SK-N-SH (cell line): ENCODE measurements around the gene GIPC2. TPM values are rescaled to one million over a fixed set of nuclear protein-coding genes. Genes with fewer than 3 reads are reported as not detected.

Source experiments
- CTCF ChIA-PET: fragments of 300-600, 350-600 bp; formaldehyde crosslinking; extraction: SDS; loops from one replicate; lab custom pipeline; 2021; lab: Yijun Ruan, JAX
- POLR2A ChIA-PET: fragments of 350-600 bp; sonication (Branson Sonifier 250); formaldehyde crosslinking; extraction: SDS; loops from one replicate; lab custom pipeline; 2020; ENCODE audit warnings: antibody characterized with exemption, inconsistent platforms; lab: Yijun Ruan, JAX
- DNase-seq: peaks from one replicate; pipeline ENCODE4 v3.0.0; 2012
- H2AFZ ChIP-seq: fragments of 200-600 bp; sonication (generic); 2 replicates; pipeline ENCODE4 v1.8.1; 2016; ENCODE audit warnings: antibody characterized with exemption, mild to moderate bottlenecking, low read depth
- H3F3A ChIP-seq: fragments of 200-600 bp; sonication (generic); replicated peaks from 2 replicates; pipeline ENCODE3; 2016; ENCODE audit warnings: antibody characterized with exemption, mild to moderate bottlenecking; ENCODE audit not compliant: insufficient read depth
- H3K27ac ChIP-seq, 2 experiments: fragments of 200-500 bp in 1 of 2; fragments of 200-600 bp in 1 of 2; sonication (Bioruptor generic) in 1 of 2; sonication (generic), shearing (Covaris generic) in 1 of 2; 2 replicates each; pipeline versions ENCODE4 v1.5.1 to v1.6.1; 2014 to 2016; ENCODE audit warnings: low read depth in 2 of 2, inconsistent platforms in 1 of 2, low read length in 1 of 2, mild to moderate bottlenecking in 1 of 2, mixed read lengths in 1 of 2
- H3K27me3 ChIP-seq: fragments of 200-600 bp; sonication (generic), shearing (Covaris generic); 2 replicates; pipeline ENCODE4 v1.6.1; 2016; ENCODE audit warnings: mixed run types; ENCODE audit not compliant: insufficient read depth
- H3K36me3 ChIP-seq, 2 experiments: fragments of 200-500 bp in 1 of 2; fragments of 200-600 bp in 1 of 2; sonication (Bioruptor generic) in 1 of 2; sonication (generic) in 1 of 2; replicated peaks in 1 of 2; 2 replicates each; pipeline versions ENCODE3 to v1.5.1; 2014 to 2016; ENCODE audit warnings: low read length in 1 of 2, mild to moderate bottlenecking in 1 of 2; ENCODE audit not compliant: insufficient read depth in 2 of 2, control insufficient read depth in 1 of 2
- H3K4me1 ChIP-seq, 2 experiments: fragments of 200-500 bp in 1 of 2; fragments of 200-600 bp in 1 of 2; sonication (Bioruptor generic) in 1 of 2; sonication (generic), shearing (Covaris generic) in 1 of 2; 2 replicates each; pipeline versions ENCODE4 v1.5.1 to v1.6.1; 2014 to 2016; ENCODE audit warnings: low read depth in 1 of 2, low read length in 1 of 2, mixed run types in 1 of 2; ENCODE audit not compliant: insufficient read depth in 2 of 2, control insufficient read depth in 1 of 2
- H3K4me2 ChIP-seq: fragments of 200-600 bp; sonication (generic), shearing (Covaris generic); 2 replicates; pipeline ENCODE4 v1.6.1; 2017; ENCODE audit warnings: mixed run types
- H3K4me3 ChIP-seq, 2 experiments: fragments of 200-500 bp in 1 of 2; fragments of 200-600 bp in 1 of 2; sonication (Bioruptor generic) in 1 of 2; sonication (generic), shearing (Covaris generic) in 1 of 2; 2 replicates each; pipeline versions ENCODE4 v1.5.1 to v1.8.1; 2014 to 2016; ENCODE audit warnings: low read depth in 2 of 2, inconsistent platforms in 1 of 2, low read length in 1 of 2, mild to moderate bottlenecking in 1 of 2, mixed read lengths in 1 of 2, moderate library complexity in 1 of 2
- H3K79me2 ChIP-seq: fragments of 200-600 bp; sonication (generic); 2 replicates; pipeline ENCODE4 v1.8.1; 2017; ENCODE audit warnings: mild to moderate bottlenecking; ENCODE audit not compliant: insufficient read depth
- H3K9ac ChIP-seq: fragments of 200-600 bp; sonication (generic); 2 replicates; pipeline ENCODE4 v1.6.1; 2017; ENCODE audit warnings: mixed run types
- H3K9me2 ChIP-seq: fragments of 200-600 bp; sonication (generic); 2 replicates; pipeline ENCODE4 v1.6.1; 2017; ENCODE audit warnings: mixed run types
- H3K9me3 ChIP-seq: fragments of 200-600 bp; sonication (generic); 2 replicates; pipeline ENCODE4 v1.6.1; 2017; ENCODE audit warnings: mixed run types, mild to moderate bottlenecking, moderate library complexity
- H4K20me1 ChIP-seq: fragments of 200-600 bp; sonication (generic); 2 replicates; pipeline ENCODE4 v1.6.1; 2017; ENCODE audit warnings: mild to moderate bottlenecking, mixed run types; ENCODE audit not compliant: insufficient read depth
- CHD2 ChIP-seq: fragments of 150-350 bp; IDR thresholded peaks from 2 replicates; pipeline ENCODE4 v1.6.1; 2018; ENCODE audit warnings: low read length; ENCODE audit not compliant: partially characterized antibody
- ELF1 ChIP-seq: IDR thresholded peaks from 2 replicates; pipeline ENCODE4 v1.4.0; 2012
- EP300 ChIP-seq, 2 experiments: IDR thresholded peaks; 2 replicates each; pipeline versions ENCODE4 v1.4.0 to v1.6.1; 2012; ENCODE audit warnings: borderline replicate concordance in 1 of 2, low read depth in 1 of 2, low read length in 1 of 2
- FOSL2 ChIP-seq: IDR thresholded peaks from 2 replicates; pipeline ENCODE4 v1.4.0; 2012; ENCODE audit warnings: low read depth, mild to moderate bottlenecking, moderate library complexity, borderline replicate concordance
- FOXJ3 ChIP-seq: sonication (generic); formaldehyde crosslinking; IDR thresholded peaks from 2 replicates; pipeline ENCODE4 v1.5.1; 2020; ENCODE audit warnings: mild to moderate bottlenecking, missing genetic modification reagents
- FOXM1 ChIP-seq: IDR thresholded peaks from 2 replicates; pipeline ENCODE4 v1.4.0; 2012; ENCODE audit warnings: low read depth, mild to moderate bottlenecking
- JUND ChIP-seq: IDR thresholded peaks from 2 replicates; pipeline ENCODE4 v1.4.0; 2012
- MEF2A ChIP-seq: IDR thresholded peaks from 2 replicates; pipeline ENCODE4 v1.4.0; 2012; ENCODE audit warnings: low read depth, borderline replicate concordance
- MXI1 ChIP-seq: IDR thresholded peaks from 2 replicates; pipeline ENCODE4 v1.6.1; 2012; ENCODE audit warnings: mild to moderate bottlenecking, low read depth, low read length, improper control_type of control experiment
- RAD21 ChIP-seq: IDR thresholded peaks from 2 replicates; pipeline ENCODE4 v1.6.1; 2012; ENCODE audit warnings: mild to moderate bottlenecking, low read length
- RXRA ChIP-seq: IDR thresholded peaks from 2 replicates; pipeline ENCODE4 v1.4.0; 2012; ENCODE audit warnings: low read depth, mild to moderate bottlenecking, borderline replicate concordance
- SIN3A ChIP-seq: IDR thresholded peaks from 2 replicates; pipeline ENCODE4 v1.6.1; 2012; ENCODE audit warnings: low read depth, mild to moderate bottlenecking, low read length, moderate library complexity, borderline replicate concordance
- SMC3 ChIP-seq: IDR thresholded peaks from 2 replicates; pipeline ENCODE4 v1.6.1; 2012; ENCODE audit warnings: low read depth, low read length, improper control_type of control experiment
- TAF1 ChIP-seq: IDR thresholded peaks from 2 replicates; pipeline ENCODE4 v1.6.1; 2012; ENCODE audit warnings: low read depth, mild to moderate bottlenecking, low read length, moderate library complexity, borderline replicate concordance
- TEAD4 ChIP-seq: IDR thresholded peaks from 2 replicates; pipeline ENCODE4 v1.4.0; 2012; ENCODE audit warnings: mild to moderate bottlenecking, borderline replicate concordance; ENCODE audit not compliant: insufficient read depth
- YY1 ChIP-seq: IDR thresholded peaks from 2 replicates; pipeline ENCODE4 v1.4.0; 2012; ENCODE audit warnings: low read depth, mild to moderate bottlenecking
- WGBS: methylation state at CpG from one replicate; pipeline ENCODE4 v1.1.6; 2017; ENCODE audit warnings: low lambda C conversion rate; 5-methylcytosine and 5-hydroxymethylcytosine counted together
- polyA plus RNA-seq, 3 experiments: library from polyadenylated mRNA; depleted of rRNA; stranded (reverse); fragments of >200 nt; gene quantifications; 2 replicates each; pipeline ENCODE4 v1.2.3, GENCODE V29; 2012
- TF ChIP-seq, protein P1 (sequence below): fragments of 150-350 bp; IDR thresholded peaks from 2 replicates; pipeline ENCODE4 v1.6.1; 2016; ENCODE audit warnings: mild to moderate bottlenecking, low read depth, low read length
- TF ChIP-seq, protein P2 (sequence below): IDR thresholded peaks from 2 replicates; pipeline ENCODE4 v1.4.0; 2012; ENCODE audit warnings: low read depth, borderline replicate concordance
- TF ChIP-seq, protein P3 (sequence below): IDR thresholded peaks from 2 replicates; pipeline ENCODE4; 2012
- TF ChIP-seq, protein P4 (sequence below): IDR thresholded peaks from 2 replicates; pipeline ENCODE4 v1.6.1; 2012; ENCODE audit warnings: mild to moderate bottlenecking, low read depth, low read length, moderate library complexity
- TF ChIP-seq, protein P5 (sequence below): fragments of 150-350 bp; IDR thresholded peaks from 2 replicates; pipeline ENCODE4 v1.6.1; 2017; ENCODE audit warnings: antibody characterized with exemption, low read length, low read depth, borderline replicate concordance
- TF ChIP-seq, protein P6 (sequence below): IDR thresholded peaks from 2 replicates; pipeline ENCODE4 v1.4.0; 2012; ENCODE audit warnings: low read depth, borderline replicate concordance
- TF ChIP-seq, protein P7 (sequence below): IDR thresholded peaks from 2 replicates; pipeline ENCODE4 v1.4.0; 2012; ENCODE audit warnings: low read depth

Gene GIPC2
- polyA plus RNA-seq, 1 of the 3 experiments (the other 2 are of a cell fraction), result 0.02 TPM

DNA sequence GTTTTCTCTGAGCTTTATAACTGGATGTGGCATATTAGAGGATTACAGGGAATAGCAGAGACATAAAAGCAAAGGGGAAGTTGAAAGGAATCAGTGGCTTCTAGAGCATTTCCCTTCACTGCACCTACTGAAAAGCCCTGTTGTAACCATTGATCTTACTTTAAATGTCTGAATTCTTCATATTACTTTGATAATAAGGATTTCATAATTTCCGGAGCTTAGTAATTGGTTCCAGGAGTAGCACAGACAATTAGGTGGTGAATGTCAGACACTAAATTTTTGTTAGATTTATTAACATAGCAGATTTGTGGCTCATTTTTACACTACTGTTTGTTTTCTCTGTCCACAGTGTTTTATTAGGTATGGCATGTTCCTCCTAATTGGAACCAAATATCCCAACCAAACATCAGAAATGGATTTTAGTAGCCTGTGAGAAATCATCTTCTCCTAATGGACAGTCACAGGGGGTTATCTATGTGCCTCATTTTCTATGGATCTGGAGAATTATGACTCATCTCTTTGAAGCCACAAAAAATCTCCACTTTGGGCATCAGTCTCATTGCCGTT, 100.5 kb downstream of the GIPC2 start:
- peak; percentile 16 for DNase-seq
- H3K4me2 ChIP-seq, result no peak overlapping the region
- no peaks in the 10 kb centered on the region for H3K9me2 ChIP-seq
- H3K36me3 ChIP-seq, result no peaks in the 10 kb centered on the region
- CTCF ChIA-PET, result interaction anchor here (1.0 to 11.6 kb wide), 20 partner anchors 10 to 655 kb away, joined by 3 to 207 read pairs (median 5); partner anchors contain the start of gene PTGFR
- 6% methylated on average over 2 of the region's 2 CpGs for WGBS
- H3K4me1 ChIP-seq, result peaks cover 10 to 11% of the 10 kb centered on the region in 2 experiments; a peak in 3 of 4 replicates
- H4K20me1 ChIP-seq, result no peaks in the 10 kb centered on the region
- peaks cover 9% of the 10 kb centered on the region for H3F3A ChIP-seq
- no peak overlapping the region for H3K9ac ChIP-seq
- H3K4me3 ChIP-seq, result no peak overlapping the region
- no peaks in the 10 kb centered on the region for H3K27me3 ChIP-seq
- H3K27ac ChIP-seq, result peak overlapping the region; percentile 62 to 87; a peak in 3 of 4 replicates
- H3K79me2 ChIP-seq, result no peaks in the 10 kb centered on the region
- POLR2A ChIA-PET, result no interaction called here
- no peaks in the 10 kb centered on the region for H3K9me3 ChIP-seq
- H2AFZ ChIP-seq, result peak overlapping the region; percentile 3; the same call in 1 of the 2 replicates
- TF ChIP-seq, protein P1, sequence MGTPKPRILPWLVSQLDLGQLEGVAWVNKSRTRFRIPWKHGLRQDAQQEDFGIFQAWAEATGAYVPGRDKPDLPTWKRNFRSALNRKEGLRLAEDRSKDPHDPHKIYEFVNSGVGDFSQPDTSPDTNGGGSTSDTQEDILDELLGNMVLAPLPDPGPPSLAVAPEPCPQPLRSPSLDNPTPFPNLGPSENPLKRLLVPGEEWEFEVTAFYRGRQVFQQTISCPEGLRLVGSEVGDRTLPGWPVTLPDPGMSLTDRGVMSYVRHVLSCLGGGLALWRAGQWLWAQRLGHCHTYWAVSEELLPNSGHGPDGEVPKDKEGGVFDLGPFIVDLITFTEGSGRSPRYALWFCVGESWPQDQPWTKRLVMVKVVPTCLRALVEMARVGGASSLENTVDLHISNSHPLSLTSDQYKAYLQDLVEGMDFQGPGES, result no peak
- TF ChIP-seq, protein P2, sequence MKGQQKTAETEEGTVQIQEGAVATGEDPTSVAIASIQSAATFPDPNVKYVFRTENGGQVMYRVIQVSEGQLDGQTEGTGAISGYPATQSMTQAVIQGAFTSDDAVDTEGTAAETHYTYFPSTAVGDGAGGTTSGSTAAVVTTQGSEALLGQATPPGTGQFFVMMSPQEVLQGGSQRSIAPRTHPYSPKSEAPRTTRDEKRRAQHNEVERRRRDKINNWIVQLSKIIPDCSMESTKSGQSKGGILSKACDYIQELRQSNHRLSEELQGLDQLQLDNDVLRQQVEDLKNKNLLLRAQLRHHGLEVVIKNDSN, result no peak
- TF ChIP-seq SMC3 (no peak), MXI1 (no peak), TAF1 (no peak), FOXM1 (peak; percentile 94; the same call in 1 of the 2 replicates), CHD2 (no peak), EP300 (IDR thresholded peaks at IDR 0.05; ENCODE audit: borderline replicate concordance in 1 of 2, low read depth in 1 of 2, low read length in 1 of 2) (peak; percentile 92 to 97), SIN3A (0 out of 2 replicates have a peak, but pooled peaks have one; percentile 13), FOSL2 (peak; percentile 74), MEF2A (peak; percentile 25; the same call in 1 of the 2 replicates), FOXJ3 (CRISPR knock-in tag) (no peak), ELF1 (no peak; the same call in 1 of the 2 replicates), JUND (peak; percentile 79), YY1 (no peak), RAD21 (peak; percentile 15), RXRA (peak; percentile 54; the same call in 1 of the 2 replicates), TEAD4 (peak; percentile 94)
- TF ChIP-seq, protein P3, sequence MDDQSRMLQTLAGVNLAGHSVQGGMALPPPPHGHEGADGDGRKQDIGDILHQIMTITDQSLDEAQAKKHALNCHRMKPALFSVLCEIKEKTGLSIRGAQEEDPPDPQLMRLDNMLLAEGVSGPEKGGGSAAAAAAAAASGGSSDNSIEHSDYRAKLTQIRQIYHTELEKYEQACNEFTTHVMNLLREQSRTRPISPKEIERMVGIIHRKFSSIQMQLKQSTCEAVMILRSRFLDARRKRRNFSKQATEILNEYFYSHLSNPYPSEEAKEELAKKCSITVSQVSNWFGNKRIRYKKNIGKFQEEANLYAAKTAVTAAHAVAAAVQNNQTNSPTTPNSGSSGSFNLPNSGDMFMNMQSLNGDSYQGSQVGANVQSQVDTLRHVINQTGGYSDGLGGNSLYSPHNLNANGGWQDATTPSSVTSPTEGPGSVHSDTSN, result peak; percentile 97
- TF ChIP-seq, protein P4, sequence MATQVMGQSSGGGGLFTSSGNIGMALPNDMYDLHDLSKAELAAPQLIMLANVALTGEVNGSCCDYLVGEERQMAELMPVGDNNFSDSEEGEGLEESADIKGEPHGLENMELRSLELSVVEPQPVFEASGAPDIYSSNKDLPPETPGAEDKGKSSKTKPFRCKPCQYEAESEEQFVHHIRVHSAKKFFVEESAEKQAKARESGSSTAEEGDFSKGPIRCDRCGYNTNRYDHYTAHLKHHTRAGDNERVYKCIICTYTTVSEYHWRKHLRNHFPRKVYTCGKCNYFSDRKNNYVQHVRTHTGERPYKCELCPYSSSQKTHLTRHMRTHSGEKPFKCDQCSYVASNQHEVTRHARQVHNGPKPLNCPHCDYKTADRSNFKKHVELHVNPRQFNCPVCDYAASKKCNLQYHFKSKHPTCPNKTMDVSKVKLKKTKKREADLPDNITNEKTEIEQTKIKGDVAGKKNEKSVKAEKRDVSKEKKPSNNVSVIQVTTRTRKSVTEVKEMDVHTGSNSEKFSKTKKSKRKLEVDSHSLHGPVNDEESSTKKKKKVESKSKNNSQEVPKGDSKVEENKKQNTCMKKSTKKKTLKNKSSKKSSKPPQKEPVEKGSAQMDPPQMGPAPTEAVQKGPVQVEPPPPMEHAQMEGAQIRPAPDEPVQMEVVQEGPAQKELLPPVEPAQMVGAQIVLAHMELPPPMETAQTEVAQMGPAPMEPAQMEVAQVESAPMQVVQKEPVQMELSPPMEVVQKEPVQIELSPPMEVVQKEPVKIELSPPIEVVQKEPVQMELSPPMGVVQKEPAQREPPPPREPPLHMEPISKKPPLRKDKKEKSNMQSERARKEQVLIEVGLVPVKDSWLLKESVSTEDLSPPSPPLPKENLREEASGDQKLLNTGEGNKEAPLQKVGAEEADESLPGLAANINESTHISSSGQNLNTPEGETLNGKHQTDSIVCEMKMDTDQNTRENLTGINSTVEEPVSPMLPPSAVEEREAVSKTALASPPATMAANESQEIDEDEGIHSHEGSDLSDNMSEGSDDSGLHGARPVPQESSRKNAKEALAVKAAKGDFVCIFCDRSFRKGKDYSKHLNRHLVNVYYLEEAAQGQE, result no peak
- TF ChIP-seq, protein P5, sequence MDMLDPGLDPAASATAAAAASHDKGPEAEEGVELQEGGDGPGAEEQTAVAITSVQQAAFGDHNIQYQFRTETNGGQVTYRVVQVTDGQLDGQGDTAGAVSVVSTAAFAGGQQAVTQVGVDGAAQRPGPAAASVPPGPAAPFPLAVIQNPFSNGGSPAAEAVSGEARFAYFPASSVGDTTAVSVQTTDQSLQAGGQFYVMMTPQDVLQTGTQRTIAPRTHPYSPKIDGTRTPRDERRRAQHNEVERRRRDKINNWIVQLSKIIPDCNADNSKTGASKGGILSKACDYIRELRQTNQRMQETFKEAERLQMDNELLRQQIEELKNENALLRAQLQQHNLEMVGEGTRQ, result no peak
- TF ChIP-seq, protein P6, sequence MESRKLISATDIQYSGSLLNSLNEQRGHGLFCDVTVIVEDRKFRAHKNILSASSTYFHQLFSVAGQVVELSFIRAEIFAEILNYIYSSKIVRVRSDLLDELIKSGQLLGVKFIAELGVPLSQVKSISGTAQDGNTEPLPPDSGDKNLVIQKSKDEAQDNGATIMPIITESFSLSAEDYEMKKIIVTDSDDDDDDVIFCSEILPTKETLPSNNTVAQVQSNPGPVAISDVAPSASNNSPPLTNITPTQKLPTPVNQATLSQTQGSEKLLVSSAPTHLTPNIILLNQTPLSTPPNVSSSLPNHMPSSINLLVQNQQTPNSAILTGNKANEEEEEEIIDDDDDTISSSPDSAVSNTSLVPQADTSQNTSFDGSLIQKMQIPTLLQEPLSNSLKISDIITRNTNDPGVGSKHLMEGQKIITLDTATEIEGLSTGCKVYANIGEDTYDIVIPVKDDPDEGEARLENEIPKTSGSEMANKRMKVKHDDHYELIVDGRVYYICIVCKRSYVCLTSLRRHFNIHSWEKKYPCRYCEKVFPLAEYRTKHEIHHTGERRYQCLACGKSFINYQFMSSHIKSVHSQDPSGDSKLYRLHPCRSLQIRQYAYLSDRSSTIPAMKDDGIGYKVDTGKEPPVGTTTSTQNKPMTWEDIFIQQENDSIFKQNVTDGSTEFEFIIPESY, result 0 out of 2 replicates have a peak, but pooled peaks have one; percentile 72
- TF ChIP-seq, protein P7, sequence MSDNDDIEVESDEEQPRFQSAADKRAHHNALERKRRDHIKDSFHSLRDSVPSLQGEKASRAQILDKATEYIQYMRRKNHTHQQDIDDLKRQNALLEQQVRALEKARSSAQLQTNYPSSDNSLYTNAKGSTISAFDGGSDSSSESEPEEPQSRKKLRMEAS, result no peak
